ENCODE results near the gene BMPR2.

GRCh38 chr2:202460119-202460518, 84.0 kb downstream of the BMPR2 start:
- TF ChIP-seq, protein P1, sequence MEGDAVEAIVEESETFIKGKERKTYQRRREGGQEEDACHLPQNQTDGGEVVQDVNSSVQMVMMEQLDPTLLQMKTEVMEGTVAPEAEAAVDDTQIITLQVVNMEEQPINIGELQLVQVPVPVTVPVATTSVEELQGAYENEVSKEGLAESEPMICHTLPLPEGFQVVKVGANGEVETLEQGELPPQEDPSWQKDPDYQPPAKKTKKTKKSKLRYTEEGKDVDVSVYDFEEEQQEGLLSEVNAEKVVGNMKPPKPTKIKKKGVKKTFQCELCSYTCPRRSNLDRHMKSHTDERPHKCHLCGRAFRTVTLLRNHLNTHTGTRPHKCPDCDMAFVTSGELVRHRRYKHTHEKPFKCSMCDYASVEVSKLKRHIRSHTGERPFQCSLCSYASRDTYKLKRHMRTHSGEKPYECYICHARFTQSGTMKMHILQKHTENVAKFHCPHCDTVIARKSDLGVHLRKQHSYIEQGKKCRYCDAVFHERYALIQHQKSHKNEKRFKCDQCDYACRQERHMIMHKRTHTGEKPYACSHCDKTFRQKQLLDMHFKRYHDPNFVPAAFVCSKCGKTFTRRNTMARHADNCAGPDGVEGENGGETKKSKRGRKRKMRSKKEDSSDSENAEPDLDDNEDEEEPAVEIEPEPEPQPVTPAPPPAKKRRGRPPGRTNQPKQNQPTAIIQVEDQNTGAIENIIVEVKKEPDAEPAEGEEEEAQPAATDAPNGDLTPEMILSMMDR (IDR thresholded peaks at IDR 0.05): no peak
- no peak for TF ChIP-seq POLR2A (IDR thresholded peaks at IDR 0.05)
- TF ChIP-seq POLR2AphosphoS5 (IDR thresholded peaks at IDR 0.05): no peak

All from sigmoid colon (tissue), 4 donors.